DMS79 (cell line): ENCODE measurements around the gene RFPL1.

ENCODE experiments used
- DNase-seq: peaks from one replicate; lab custom pipeline; 2025; lab: John Stamatoyannopoulos, UW

Gene RFPL1

GRCh38 chr22:29443452-29443851 is 5.1 kb downstream of the RFPL1 start:
- DNase-seq: no peak

DNA sequence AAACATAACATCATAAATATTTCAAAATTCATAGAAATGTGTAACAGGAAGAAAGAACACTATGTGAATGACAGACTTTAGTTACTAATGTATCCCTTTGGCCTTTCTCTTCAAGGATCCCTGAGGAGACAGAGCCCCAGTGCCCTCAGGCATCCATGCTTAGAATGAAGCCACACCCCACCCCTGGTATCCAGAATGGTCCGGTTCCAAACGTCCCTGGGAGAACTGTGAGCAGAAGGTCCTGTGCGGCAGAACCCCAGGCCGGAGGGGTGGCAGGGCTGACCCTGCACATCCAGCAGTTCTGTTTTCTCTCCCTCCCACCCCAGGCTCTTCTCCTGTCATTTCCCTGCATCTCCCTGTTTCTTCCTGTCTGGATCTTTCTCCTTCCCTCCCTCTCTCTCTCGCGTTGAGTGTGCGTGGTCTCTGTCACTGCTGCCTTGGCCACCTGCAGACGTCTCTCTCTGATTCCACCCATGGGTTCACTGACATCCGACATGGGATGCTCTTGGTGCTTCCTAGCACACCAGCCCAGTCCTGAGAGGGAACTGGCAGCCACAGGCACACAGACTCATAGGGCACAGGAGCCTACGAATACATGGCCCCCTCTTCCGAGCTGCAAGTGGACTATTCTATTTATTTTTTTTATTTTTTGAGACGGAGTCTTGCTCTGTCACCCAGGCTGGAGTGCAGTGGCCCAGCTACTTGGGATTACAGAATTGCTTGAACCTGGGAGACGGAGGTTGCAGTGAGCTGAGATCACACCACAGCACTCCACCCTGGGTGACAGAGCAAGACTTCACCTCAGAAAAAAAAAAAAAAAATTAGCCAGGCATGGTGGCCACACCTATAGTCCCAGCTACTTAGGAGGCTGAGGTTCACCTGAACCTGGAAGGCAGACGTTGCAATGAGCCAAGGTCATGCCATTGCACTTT is 5.7 kb downstream of the RFPL1 start:
- no peak for DNase-seq

- DNase-seq: no peak
Measured at GRCh38 chr22:29445508-29445907, 7.1 kb downstream of the RFPL1 start.

GRCh38 chr22:29447906-29448305 is 9.5 kb downstream of the RFPL1 start:
- no peak for DNase-seq

GRCh38 chr22:29449296-29449875 is 11.0 kb downstream of the RFPL1 start:
- no peak for DNase-seq

GRCh38 chr22:29450222-29450621 is 11.8 kb downstream of the RFPL1 start:
- DNase-seq: no peak

- DNase-seq: no peak
Measured at GRCh38 chr22:29451863-29452262, 13.5 kb downstream of the RFPL1 start.

DNA sequence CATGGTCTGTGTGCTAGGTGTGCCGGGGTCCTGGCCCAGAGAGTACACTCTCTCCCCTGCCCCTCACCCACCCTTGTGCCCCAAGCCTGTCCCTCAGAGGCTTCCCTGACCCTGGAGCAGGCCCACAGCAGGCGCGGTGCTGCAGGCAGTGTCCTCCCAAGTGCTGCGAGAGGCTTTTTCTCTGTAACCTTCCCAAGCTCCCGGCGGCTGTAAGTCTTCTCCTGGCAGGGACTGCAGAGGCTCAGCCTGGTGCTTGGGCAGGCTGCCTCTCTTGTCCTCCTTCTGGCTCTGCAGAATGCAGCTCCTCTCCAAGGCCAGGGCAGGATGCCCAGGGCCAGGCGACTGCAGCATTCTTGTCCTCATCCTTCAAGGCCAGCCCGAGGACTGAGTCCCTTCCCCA is 15.9 kb downstream of the RFPL1 start:
- no peak for DNase-seq

DNA sequence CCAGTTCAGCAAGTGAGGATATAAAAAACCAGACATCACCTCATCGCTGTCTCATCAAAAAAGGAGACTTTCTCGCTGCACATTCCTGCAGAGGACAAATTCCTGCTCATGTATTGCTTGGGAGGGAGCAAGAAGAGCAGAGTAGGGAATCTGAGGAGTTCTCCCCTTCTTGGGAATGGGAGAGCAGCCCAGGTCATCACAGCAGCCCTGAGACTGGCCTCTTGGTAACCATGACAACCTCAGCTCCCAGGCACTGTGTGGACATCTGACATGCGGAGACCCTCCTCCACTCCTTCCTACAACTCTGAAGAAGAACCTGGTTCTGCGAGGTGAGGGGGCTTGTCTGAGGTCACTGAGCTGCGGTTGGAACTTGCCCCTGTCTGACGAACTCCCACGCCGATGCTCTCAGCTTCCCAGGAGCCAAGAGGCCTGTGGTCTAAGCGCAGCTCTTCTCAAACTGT is 17.9 kb downstream of the RFPL1 start:
- no peak for DNase-seq

DNA sequence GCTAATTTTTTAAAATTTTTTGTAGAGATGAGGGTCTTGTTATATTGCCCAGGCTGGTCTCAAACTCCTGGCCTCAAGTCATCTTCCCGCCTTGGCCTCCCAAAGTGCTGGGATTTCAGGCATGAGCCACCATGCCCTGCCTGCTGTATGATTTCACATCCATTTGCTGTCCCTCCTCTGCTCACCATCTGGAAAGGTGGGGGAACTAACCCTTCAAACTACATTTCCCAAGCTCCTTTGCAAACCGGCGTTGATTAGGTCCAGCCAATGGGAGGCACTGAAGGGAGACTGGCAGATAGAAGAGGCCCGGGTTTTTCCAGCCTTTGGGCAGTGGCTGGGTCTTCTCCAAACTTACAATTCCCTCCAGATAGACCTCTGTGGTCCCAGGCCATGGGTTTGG is 19.3 kb downstream of the RFPL1 start:
- no peak for DNase-seq

DNA sequence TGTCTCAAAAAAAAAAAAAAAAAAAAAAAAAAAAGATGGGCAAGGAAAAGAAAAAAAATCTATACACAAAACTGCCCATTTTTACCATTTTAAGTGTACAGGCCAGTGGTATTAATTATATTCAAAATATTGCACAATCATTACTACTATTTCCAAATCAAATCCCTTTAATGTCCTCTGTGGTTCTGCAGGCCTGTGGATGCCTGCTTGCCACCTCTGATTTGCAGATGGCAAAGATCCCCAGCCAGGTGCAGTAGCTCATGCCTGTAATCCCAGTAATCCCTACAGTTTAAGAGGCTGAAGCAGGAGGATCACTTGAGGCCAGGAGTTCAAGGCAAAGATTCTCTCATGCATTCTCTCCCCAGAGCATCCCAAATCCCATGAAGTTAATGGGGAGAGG is 20.2 kb downstream of the RFPL1 start:
- no peak for DNase-seq

- no peak for DNase-seq
Measured at GRCh38 chr22:29459773-29460172, 21.4 kb downstream of the RFPL1 start.

GRCh38 chr22:29461263-29461662 is 22.9 kb downstream of the RFPL1 start:
- DNase-seq: no peak

GRCh38 chr22:29463629-29464028 is 25.2 kb downstream of the RFPL1 start:
- DNase-seq: no peak

- DNase-seq: no peak
Measured at GRCh38 chr22:29464581-29464980, 26.2 kb downstream of the RFPL1 start.

DNA sequence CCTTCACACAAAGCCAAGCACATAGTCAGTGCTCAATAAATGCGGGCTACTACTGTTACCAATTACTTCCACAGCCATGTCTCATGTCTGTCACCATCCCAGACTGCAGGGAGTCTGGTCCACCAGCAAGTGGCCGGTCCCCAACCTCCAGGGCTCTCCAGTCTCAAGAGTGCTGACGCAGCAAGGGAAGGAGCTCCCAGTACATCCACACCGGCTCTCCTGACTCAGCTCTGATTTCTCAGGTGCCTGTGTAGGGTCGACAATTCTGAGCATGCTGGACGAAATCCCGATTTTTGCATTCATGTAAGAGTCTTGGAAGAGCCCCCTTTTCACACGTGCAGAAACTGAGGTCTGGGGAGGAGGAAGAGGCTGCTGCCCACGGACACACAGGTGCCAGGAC is 31.4 kb downstream of the RFPL1 start:
- DNase-seq: no peak

- DNase-seq: peak; percentile 21
Measured at GRCh38 chr22:29470159-29470855, 31.9 kb downstream of the RFPL1 start.

DNA sequence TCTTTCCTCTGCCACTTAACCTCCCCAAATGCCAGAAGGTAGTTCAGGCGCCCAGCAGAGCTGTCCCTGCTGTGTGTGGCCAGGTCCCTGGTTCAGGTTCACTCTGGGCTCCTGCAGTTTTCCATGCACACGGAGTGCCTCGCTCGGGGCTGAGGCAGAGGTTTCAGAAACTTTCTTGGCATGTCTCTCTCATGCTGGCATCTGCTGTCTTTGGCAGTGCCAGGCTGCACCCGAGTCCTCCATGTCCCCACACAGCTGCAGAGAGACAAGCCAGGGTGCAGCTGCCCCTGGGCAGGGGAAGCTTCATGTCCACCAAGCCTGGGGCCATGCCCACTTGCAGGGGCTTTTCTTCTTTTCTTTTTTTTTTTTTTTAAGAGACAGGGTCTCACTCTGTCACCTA is 34.6 kb downstream of the RFPL1 start:
- no peak for DNase-seq

DNA sequence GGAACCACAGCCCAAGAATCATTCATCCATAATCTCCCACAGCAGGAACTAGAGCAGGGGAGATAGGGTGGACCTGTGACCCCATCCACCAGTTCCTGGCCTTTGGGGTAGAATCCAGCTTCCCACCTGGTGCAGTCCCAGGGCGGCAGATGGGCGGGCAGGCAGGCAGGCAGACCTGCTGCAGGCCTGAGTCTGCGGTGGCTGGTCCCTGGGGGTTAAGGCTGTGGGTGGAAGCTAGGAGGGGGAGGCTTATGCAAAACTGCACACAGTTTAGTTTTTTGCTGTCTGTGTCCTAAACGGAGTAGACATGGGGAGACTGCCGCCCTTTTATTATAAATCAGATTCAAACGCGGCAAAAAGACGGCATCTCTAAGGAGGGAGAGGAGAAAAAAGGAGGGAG is 37.2 kb downstream of the RFPL1 start:
- DNase-seq: no peak

DNA sequence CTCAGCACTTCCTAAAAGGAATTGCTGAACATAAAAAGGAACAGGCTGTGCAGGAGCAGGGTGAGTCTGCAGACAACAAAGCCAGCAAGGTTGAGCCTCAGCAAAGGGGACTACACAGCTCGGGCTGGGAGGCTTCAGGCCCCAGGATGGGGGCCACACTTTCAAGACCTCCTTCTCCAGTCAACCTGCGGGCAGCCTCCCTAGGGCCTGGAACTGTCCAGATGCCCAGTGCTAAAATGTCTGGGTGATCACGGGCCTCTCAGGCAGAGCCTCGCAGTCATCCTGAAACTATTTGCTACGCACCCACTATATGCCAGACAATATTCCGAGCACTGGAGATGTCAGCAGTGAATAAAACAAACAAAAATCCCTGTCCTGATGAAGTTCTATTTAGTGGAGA is 37.7 kb downstream of the RFPL1 start:
- DNase-seq: no peak

- DNase-seq: peak; percentile 47
Measured at GRCh38 chr22:29477723-29478318, 39.4 kb downstream of the RFPL1 start.
